Measurements from ENCODE around the gene P3R3URF. TPM values are rescaled to one million over a fixed set of nuclear protein-coding genes. Genes with fewer than 3 reads are reported as not detected.

Gene P3R3URF
- total RNA-seq, 3 donors from 2014 or later: not detected

DNA sequence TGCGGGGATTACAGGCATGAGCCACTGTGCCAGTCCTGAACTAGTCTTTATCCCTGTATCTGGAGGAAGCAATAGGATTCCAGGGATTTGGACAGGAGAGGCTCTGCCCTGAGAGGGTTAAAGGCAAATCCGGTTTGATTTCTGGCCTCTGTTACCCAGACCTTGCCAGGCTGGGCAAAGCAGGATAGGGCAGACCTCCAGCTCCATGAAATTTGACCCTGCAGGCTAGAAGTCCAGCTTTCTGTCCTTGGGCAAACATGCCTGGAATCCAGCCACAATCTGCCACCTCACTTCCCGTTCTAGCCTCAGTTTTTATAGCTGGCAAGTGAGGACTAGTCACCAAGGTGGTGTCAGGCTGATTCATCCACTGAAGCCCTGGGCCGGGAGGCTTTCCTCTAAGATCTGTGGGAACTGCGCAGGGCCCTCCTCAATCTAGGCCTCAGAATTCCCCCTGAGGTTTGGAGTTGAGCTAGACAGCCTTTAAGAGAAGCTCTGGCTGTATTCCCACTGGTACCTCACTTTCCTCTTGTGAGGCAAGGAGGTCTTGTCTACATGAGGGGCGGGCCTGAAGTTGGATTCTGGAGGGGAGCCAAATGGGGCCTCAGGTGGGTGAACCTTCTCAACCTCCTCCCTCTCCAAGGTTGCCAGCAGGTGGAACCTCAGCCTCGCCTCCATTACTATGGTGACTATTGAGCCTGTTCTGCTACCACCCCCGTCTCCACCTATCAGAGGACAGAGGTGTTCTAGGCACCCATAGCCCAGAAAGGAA is 7.0 kb upstream of the P3R3URF start:
- Histone ChIP-seq H3K36me3 (no peaks in the 10 kb centered on the region), H3K9me3 (no peaks in the 10 kb centered on the region), H3K27me3 (no peaks in the 10 kb centered on the region), H3K4me3 (no peak overlapping the region), H3K27ac (peak overlapping the region; percentile 86 to 91), H3K4me1 (peaks cover 0 to 19% of the 10 kb centered on the region in 2 donors)
- peak; percentile 75 to 81 for DNase-seq (ENCODE audit: low spot score in 2 of 2)
- peak in 2 of 3 donors; percentile 33 to 35 for TF ChIP-seq POLR2AphosphoS5 (IDR thresholded peaks at IDR 0.05)
- TF ChIP-seq, protein P1, sequence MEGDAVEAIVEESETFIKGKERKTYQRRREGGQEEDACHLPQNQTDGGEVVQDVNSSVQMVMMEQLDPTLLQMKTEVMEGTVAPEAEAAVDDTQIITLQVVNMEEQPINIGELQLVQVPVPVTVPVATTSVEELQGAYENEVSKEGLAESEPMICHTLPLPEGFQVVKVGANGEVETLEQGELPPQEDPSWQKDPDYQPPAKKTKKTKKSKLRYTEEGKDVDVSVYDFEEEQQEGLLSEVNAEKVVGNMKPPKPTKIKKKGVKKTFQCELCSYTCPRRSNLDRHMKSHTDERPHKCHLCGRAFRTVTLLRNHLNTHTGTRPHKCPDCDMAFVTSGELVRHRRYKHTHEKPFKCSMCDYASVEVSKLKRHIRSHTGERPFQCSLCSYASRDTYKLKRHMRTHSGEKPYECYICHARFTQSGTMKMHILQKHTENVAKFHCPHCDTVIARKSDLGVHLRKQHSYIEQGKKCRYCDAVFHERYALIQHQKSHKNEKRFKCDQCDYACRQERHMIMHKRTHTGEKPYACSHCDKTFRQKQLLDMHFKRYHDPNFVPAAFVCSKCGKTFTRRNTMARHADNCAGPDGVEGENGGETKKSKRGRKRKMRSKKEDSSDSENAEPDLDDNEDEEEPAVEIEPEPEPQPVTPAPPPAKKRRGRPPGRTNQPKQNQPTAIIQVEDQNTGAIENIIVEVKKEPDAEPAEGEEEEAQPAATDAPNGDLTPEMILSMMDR (IDR thresholded peaks at IDR 0.05): no peak
- intact Hi-C loops (cut with DNase I; ENCODE audit: low total_unique reads): no loop called here

DNA sequence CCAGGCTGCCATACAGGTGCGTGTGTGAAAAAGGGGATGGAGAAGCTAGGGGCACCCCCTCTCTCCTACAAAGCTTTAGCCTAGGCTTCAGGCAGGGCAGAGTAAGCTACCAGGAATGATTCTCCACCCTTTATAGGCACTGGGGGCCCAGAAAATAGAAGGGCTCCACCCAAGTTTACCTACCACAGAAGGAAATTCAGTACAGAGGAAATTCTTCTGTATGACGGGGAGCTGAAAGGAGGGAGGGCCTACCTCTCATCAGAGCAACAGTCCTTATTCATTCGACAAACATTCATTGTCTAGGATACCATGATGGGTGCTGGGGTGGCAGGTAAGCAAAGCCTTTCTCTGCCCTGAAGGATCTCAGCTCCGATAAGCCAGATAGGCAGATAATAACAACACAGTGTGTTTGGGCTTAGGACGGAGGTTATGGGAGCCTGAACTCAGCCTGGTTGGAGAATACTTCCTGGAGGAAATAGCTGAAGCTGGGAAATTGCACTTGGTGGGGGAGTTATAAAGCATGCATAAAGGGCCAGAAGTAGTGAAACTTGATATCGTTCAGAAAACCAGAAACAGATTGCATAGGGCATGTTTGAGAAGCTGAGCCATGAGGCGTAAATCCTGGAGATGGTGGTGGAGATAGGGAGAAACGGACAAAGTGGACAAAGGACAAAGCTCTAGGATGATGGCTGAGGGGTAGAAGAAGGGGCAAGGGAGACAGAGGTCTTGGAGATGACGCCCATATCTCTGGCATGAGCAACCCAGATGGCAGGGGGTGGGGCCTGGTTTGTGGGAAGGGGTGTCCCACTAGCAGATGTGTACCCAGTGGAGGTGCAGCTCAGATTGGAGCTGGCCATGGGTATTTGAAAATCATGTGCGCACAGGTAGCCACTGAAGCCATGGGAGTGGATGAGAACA is 5.3 kb upstream of the P3R3URF start:
- H3K36me3 ChIP-seq: no peaks in the 10 kb centered on the region
- DNase-seq (ENCODE audit: low spot score in 2 of 2): no peak
- peak overlapping the region in 1 of 3 donors; percentile 4 for H3K4me3 ChIP-seq
- intact Hi-C loops (cut with DNase I; ENCODE audit: low total_unique reads): no loop called here
- H3K27me3 ChIP-seq: no peaks in the 10 kb centered on the region
- peaks cover 0 to 19% of the 10 kb centered on the region in 2 donors for H3K4me1 ChIP-seq
- TF ChIP-seq POLR2A (IDR thresholded peaks at IDR 0.05): no peak
- no peak for TF ChIP-seq POLR2AphosphoS5 (IDR thresholded peaks at IDR 0.05)
- TF ChIP-seq, protein P1 (IDR thresholded peaks at IDR 0.05): no peak
- H3K27ac ChIP-seq: peak overlapping the region; percentile 48 to 77
- H3K9me3 ChIP-seq: no peaks in the 10 kb centered on the region

DNA sequence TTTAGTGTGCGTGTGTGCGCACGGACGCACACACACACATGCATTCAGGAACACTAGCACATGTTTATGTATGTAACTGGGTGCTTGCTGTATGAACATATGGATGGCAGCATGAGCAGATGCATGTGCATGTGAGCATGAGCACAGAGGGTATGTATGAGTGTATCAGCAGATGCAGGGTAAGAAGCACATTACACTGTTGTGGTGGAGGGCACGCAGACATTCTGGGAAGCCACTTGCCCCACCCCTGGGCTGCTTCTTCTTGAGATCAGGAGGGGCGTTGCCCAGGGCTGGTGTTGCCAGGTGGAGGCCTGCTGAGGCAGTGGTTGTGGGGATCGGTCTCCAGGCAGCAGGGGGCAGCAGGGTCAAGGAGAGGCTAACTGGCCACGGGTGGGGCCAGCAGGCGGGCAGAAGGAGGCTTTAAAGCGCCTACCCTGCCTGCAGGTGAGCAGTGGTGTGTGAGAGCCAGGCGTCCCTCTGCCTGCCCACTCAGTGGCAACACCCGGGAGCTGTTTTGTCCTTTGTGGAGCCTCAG is 3.9 kb upstream of the P3R3URF start:
- Histone ChIP-seq H3K27me3 (no peaks in the 10 kb centered on the region), H3K4me1 (peaks cover 0 to 16% of the 10 kb centered on the region in 2 donors), H3K4me3 (peak overlapping the region in 1 of 3 donors; percentile 16), H3K27ac (peak overlapping the region; percentile 48 to 77), H3K9me3 (no peaks in the 10 kb centered on the region), H3K36me3 (no peaks in the 10 kb centered on the region)
- TF ChIP-seq, protein P1 (IDR thresholded peaks at IDR 0.05): peak in 1 of 3 donors; percentile 16
- TF ChIP-seq POLR2A (IDR thresholded peaks at IDR 0.05): no peak
- DNase-seq (ENCODE audit: low spot score in 2 of 2): no peak
- intact Hi-C loops (cut with DNase I; ENCODE audit: low total_unique reads): no loop called here

DNA sequence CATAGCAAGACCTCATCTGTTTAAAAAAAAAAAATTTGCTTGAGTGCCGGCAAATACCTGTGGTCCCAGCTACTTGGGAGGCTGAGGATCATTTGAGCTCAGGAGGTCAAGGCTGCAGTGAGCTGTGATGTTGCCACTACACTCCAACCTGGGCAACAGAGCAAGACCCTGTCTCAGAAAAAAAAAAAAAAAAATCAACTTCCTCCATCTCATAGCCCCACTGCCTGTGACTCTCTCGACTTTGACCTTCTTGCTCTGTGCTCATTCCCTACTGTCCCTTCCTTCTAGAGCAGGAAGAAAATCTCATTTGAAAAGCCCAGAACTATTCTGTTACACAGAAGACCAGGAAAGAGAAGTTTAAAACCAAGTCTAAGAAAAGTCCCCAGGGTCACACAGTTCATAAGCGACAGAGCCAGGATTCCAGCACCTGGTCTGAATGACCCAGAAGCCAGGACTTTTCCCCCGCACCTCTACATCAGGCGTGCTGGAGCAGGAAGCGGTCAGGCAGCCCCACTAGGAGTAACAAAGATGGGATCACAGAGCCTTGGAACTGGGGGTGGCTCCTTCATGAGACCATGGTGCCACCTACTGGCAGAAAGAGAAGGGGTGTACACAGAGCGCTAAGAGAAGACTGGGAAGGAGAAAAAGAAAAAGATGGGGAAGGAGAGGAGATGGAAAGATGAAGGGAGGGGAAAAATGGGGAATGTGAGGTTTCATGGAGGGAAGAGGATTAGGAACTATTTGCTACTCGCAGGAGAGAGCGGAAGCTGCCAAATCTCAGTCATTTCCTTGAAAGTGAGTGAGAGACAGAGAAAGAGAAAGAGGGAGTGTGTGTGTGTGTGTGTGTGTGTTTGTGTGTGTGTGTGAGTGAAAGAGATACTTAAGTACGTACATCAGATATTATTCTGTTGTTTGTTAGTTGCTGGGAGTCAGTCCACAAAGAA is 3.1 kb upstream of the P3R3URF start:
- H3K9me3 ChIP-seq: no peaks in the 10 kb centered on the region
- peak overlapping the region; percentile 43 to 77 for H3K27ac ChIP-seq
- peaks cover 3 to 16% of the 10 kb centered on the region in 2 donors for H3K4me1 ChIP-seq
- peak; percentile 77 to 85 for DNase-seq (ENCODE audit: low spot score in 2 of 2)
- no peaks in the 10 kb centered on the region for H3K36me3 ChIP-seq
- H3K4me3 ChIP-seq: no peak overlapping the region
- TF ChIP-seq POLR2AphosphoS5 (IDR thresholded peaks at IDR 0.05) (peak in 2 of 3 donors; percentile 44 to 51), POLR2A (IDR thresholded peaks at IDR 0.05) (no peak)
- TF ChIP-seq, protein P1 (IDR thresholded peaks at IDR 0.05): peak; percentile 94 to 98 (median 95)
- no peaks in the 10 kb centered on the region for H3K27me3 ChIP-seq
- intact Hi-C loops (cut with DNase I; ENCODE audit: low total_unique reads): loop anchor here (5.0 kb wide), 1 partner anchor 142 kb away; no protein-coding TSS in a partner anchor
